ENCODE data around the gene FBXL13. TPM values are rescaled to one million over a fixed set of nuclear protein-coding genes. Genes with fewer than 3 reads are reported as not detected.
"Not testable (repeated sequence)": the region's sequence is repeated elsewhere in the genome, so short reads cannot be mapped to it uniquely, and the experiment has no call there.

FBXL13 gene
- total RNA-seq, 2 donors from 2014 or later: 1.3 to 1.4 TPM

DNA sequence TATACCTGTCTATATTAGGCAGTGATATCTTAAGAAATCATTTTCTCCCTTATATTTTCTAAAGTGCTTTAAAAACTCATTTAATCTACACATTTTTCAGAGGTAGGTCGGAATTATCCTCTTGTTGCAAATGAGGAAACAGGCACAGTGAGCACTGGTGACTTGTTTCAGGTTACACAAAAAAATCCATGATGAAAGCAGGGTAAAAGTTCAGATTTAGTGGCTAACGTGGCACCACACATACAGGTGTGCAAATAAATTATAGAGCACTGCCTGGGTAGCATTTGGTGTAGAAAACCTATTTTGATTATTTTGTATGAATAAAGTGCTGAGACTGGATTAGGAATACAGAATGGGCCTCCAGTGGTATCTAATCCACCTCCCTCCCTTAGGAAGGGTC lies 26.9 kb upstream of the FBXL13 start:
- Mint-ChIP-seq H3K27ac (no peak overlapping the region), H3K36me3 (ENCODE audit: low read depth) (peaks cover 5% of the 10 kb centered on the region), H3K4me1 (no peaks in the 10 kb centered on the region), H3K4me3 (no peak overlapping the region), H3K27me3 (no peaks in the 10 kb centered on the region)
- DNase-seq: no peak
- ATAC-seq: no peak
- no peaks in the 10 kb centered on the region for H3K9me3 ChIP-seq (ENCODE audit: control insufficient read depth, low read length, poor library complexity, severe bottlenecking)

- peak overlapping the region; percentile 19 for H3K27ac Mint-ChIP-seq
- H3K27me3 Mint-ChIP-seq: no peaks in the 10 kb centered on the region
- peaks cover 5% of the 10 kb centered on the region for H3K36me3 Mint-ChIP-seq (ENCODE audit: low read depth)
- DNase-seq (no peak), ATAC-seq (no peak)
- no peak overlapping the region for H3K4me3 Mint-ChIP-seq
- no peaks in the 10 kb centered on the region for H3K9me3 ChIP-seq (ENCODE audit: control insufficient read depth, low read length, poor library complexity, severe bottlenecking)
- H3K4me1 Mint-ChIP-seq: no peaks in the 10 kb centered on the region
Observed at GRCh38 chr7:103100348-103100747, 25.8 kb upstream of the FBXL13 start.

DNA sequence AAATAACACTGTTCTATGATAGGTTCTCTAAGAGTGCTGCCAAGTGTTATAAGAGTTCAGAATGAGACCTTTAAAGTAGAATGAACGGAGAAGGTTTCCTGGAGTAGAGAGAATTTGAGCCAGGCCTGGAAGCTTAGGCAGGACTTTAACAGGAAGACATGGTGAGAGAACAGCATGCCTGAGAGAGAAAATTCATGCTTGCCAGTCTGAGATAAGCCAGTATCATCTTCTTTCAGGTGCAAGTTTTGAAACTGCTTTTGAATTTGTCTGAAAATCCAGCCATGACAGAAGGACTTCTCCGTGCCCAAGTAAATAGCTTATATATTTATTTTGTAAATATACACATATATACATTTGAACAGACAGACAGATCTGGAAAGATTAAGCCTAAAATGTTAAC lies 22.4 kb upstream of the FBXL13 start:
- Mint-ChIP-seq H3K27me3 (no peaks in the 10 kb centered on the region), H3K27ac (no peak overlapping the region), H3K4me1 (peaks cover 2% of the 10 kb centered on the region), H3K36me3 (ENCODE audit: low read depth) (peaks cover 5% of the 10 kb centered on the region), H3K4me3 (no peak overlapping the region)
- no peak for ATAC-seq
- no peak for DNase-seq
- no peaks in the 10 kb centered on the region for H3K9me3 ChIP-seq (ENCODE audit: control insufficient read depth, low read length, poor library complexity, severe bottlenecking)

GRCh38 chr7:103095558-103095957 lies 21.0 kb upstream of the FBXL13 start:
- not testable (repeated sequence) for H3K27me3 Mint-ChIP-seq; ATAC-seq; H3K4me3 Mint-ChIP-seq; H3K27ac Mint-ChIP-seq; DNase-seq; H3K4me1 Mint-ChIP-seq; H3K36me3 Mint-ChIP-seq (ENCODE audit: low read depth); H3K9me3 ChIP-seq (ENCODE audit: control insufficient read depth, low read length, poor library complexity, severe bottlenecking)

- H3K4me3 Mint-ChIP-seq: no peak overlapping the region
- peaks cover 3% of the 10 kb centered on the region for H3K36me3 Mint-ChIP-seq (ENCODE audit: low read depth)
- DNase-seq: no peak
- peaks cover 2% of the 10 kb centered on the region for H3K4me1 Mint-ChIP-seq
- peak overlapping the region; percentile 54 for H3K27ac Mint-ChIP-seq
- no peaks in the 10 kb centered on the region for H3K27me3 Mint-ChIP-seq
- ATAC-seq: no peak
- no peaks in the 10 kb centered on the region for H3K9me3 ChIP-seq (ENCODE audit: control insufficient read depth, low read length, poor library complexity, severe bottlenecking)
Observed at GRCh38 chr7:103094102-103094501, 19.5 kb upstream of the FBXL13 start.

- no peaks in the 10 kb centered on the region for H3K9me3 ChIP-seq (ENCODE audit: control insufficient read depth, low read length, poor library complexity, severe bottlenecking)
- Mint-ChIP-seq H3K36me3 (ENCODE audit: low read depth) (peaks cover 3% of the 10 kb centered on the region), H3K4me3 (no peak overlapping the region), H3K27me3 (no peaks in the 10 kb centered on the region), H3K27ac (peak overlapping the region; percentile 54), H3K4me1 (peaks cover 2% of the 10 kb centered on the region)
- no peak for DNase-seq
- ATAC-seq: no peak
Observed at GRCh38 chr7:103093429-103093828, 18.8 kb upstream of the FBXL13 start.

DNA sequence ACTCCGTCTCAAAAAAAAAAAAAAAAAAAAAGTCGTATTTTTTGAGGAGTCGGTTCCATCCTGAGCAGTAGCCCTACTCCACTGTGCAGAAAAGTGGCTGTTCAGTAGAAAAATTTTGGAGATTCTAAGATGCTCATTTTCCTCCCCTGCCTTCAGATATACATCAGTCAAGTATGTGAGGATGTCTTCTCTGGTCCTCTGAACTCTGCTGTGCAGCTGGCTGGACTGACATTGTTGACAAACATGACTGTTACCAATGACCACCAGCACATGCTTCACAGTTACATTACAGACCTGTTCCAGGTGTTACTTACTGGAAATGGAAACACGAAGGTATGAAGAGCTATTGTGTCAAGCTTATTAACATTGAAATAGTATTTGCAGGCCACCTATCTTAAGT lies 17.7 kb upstream of the FBXL13 start:
- not testable (repeated sequence) for H3K27me3 Mint-ChIP-seq; H3K4me3 Mint-ChIP-seq; H3K9me3 ChIP-seq (ENCODE audit: control insufficient read depth, low read length, poor library complexity, severe bottlenecking); H3K4me1 Mint-ChIP-seq; DNase-seq; ATAC-seq; H3K36me3 Mint-ChIP-seq (ENCODE audit: low read depth)
- H3K27ac Mint-ChIP-seq: peak overlapping the region; percentile 75

DNA sequence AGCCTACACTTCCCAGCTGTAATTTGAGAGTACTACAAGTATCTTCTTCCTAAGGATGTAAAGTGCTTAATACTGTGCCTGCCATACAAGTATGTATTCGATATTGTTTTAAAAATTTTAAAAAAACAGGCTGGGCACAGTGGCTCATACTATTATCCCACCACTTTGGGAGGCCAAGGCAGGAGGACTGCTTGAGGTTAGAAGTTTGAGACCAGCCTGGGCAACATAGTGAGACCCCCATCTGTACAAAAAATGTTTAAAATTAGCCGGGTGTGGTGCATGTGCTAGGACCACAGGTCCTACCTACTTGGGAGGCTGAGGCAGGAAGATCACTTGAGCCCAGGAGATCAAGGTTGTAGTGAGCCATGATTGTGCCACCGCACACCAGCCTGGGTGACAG lies 8.6 kb upstream of the FBXL13 start:
- Mint-ChIP-seq H3K4me3 (no peak overlapping the region), H3K4me1 (peaks cover 4% of the 10 kb centered on the region), H3K27ac (no peak overlapping the region), H3K27me3 (no peaks in the 10 kb centered on the region), H3K36me3 (ENCODE audit: low read depth) (no peaks in the 10 kb centered on the region)
- no peaks in the 10 kb centered on the region for H3K9me3 ChIP-seq (ENCODE audit: control insufficient read depth, low read length, poor library complexity, severe bottlenecking)
- ATAC-seq (no peak), DNase-seq (no peak)

- ATAC-seq: no peak
- no peak overlapping the region for H3K27ac Mint-ChIP-seq
- H3K27me3 Mint-ChIP-seq: no peaks in the 10 kb centered on the region
- no peak for DNase-seq
- no peaks in the 10 kb centered on the region for H3K36me3 Mint-ChIP-seq (ENCODE audit: low read depth)
- peaks cover 7% of the 10 kb centered on the region for H3K4me1 Mint-ChIP-seq
- no peak overlapping the region for H3K4me3 Mint-ChIP-seq
- no peaks in the 10 kb centered on the region for H3K9me3 ChIP-seq (ENCODE audit: control insufficient read depth, low read length, poor library complexity, severe bottlenecking)
Observed at GRCh38 chr7:103082497-103082896, 7.9 kb upstream of the FBXL13 start.

GRCh38 chr7:103080923-103081322 lies 6.3 kb upstream of the FBXL13 start:
- H3K4me1 Mint-ChIP-seq: peaks cover 7% of the 10 kb centered on the region
- DNase-seq (no peak), ATAC-seq (no peak)
- no peaks in the 10 kb centered on the region for H3K36me3 Mint-ChIP-seq (ENCODE audit: low read depth)
- no peaks in the 10 kb centered on the region for H3K27me3 Mint-ChIP-seq
- no peaks in the 10 kb centered on the region for H3K9me3 ChIP-seq (ENCODE audit: control insufficient read depth, low read length, poor library complexity, severe bottlenecking)
- H3K27ac Mint-ChIP-seq: no peak overlapping the region
- no peak overlapping the region for H3K4me3 Mint-ChIP-seq

DNA sequence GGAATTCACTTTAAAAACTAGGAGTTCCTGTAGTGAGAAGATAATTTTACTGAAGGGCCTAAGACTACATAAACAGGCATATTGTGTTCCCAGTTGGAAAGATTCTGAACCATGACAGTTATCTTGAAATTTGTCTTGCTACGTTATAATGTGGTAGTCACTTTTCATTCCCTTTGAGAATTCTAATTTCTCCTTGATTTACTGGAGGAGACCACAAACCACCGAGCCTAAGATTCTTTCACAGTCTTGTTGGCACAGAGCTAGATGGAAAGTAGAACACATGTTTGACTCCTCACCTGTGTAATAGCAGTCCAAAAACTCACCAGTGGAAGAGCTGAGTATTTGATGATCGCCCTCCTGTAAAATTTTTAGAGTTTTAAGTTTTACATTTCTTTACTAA lies 5.2 kb upstream of the FBXL13 start:
- peaks cover 11% of the 10 kb centered on the region for H3K4me1 Mint-ChIP-seq
- no peaks in the 10 kb centered on the region for H3K9me3 ChIP-seq (ENCODE audit: control insufficient read depth, low read length, poor library complexity, severe bottlenecking)
- no peak for ATAC-seq
- peak overlapping the region; percentile 57 for H3K27ac Mint-ChIP-seq
- no peak overlapping the region for H3K4me3 Mint-ChIP-seq
- H3K36me3 Mint-ChIP-seq (ENCODE audit: low read depth): no peaks in the 10 kb centered on the region
- no peaks in the 10 kb centered on the region for H3K27me3 Mint-ChIP-seq
- no peak for DNase-seq

GRCh38 chr7:103078226-103078625 lies 3.6 kb upstream of the FBXL13 start:
- not testable (repeated sequence) for DNase-seq; H3K36me3 Mint-ChIP-seq (ENCODE audit: low read depth); H3K27me3 Mint-ChIP-seq; H3K27ac Mint-ChIP-seq; H3K9me3 ChIP-seq (ENCODE audit: control insufficient read depth, low read length, poor library complexity, severe bottlenecking); ATAC-seq
- H3K4me3 Mint-ChIP-seq: peak overlapping the region; percentile 21
- H3K4me1 Mint-ChIP-seq: peaks cover 22% of the 10 kb centered on the region

DNA sequence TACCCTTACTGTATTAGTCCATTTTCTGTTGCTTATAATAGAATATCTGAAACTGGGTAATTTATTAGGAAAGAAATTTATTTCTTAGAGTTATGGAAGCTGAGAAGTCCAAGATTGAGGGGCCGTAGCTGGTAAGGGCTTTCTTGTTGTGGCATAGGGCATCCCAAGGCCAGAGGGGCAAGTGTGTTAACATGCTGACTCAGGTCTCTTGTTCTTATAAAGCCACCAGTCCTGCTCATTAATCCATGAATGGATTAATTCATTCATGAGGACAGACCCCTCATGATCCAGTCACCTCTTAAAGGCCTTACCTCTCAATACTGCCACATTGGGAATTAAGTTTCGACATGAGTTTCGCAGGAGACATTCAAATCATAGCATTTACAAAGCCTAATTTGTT lies 2.7 kb upstream of the FBXL13 start:
- H3K27ac Mint-ChIP-seq: no peak overlapping the region
- H3K27me3 Mint-ChIP-seq: no peaks in the 10 kb centered on the region
- no peak overlapping the region for H3K4me3 Mint-ChIP-seq
- peaks cover 24% of the 10 kb centered on the region for H3K4me1 Mint-ChIP-seq
- DNase-seq: no peak
- H3K9me3 ChIP-seq (ENCODE audit: control insufficient read depth, low read length, poor library complexity, severe bottlenecking): no peaks in the 10 kb centered on the region
- H3K36me3 Mint-ChIP-seq (ENCODE audit: low read depth): no peaks in the 10 kb centered on the region
- ATAC-seq: no peak

- Mint-ChIP-seq H3K36me3 (ENCODE audit: low read depth) (no peaks in the 10 kb centered on the region), H3K27ac (no peak overlapping the region), H3K4me3 (no peak overlapping the region), H3K4me1 (peaks cover 22% of the 10 kb centered on the region), H3K27me3 (no peaks in the 10 kb centered on the region)
- DNase-seq (no peak), ATAC-seq (no peak)
- no peaks in the 10 kb centered on the region for H3K9me3 ChIP-seq (ENCODE audit: control insufficient read depth, low read length, poor library complexity, severe bottlenecking)
Observed at GRCh38 chr7:103076764-103077163, 2.2 kb upstream of the FBXL13 start.
